LNCaP clone FGC (cell line): ENCODE data around the gene LIMCH1.

Source experiments
- DNase-seq: peaks from one replicate; pipeline ENCODE4 v3.0.0-alpha.2; 2011; ENCODE audit warnings: low read depth
- H3K4me3 ChIP-seq: 2 replicates; pipeline ENCODE4 v1.5.1; 2011; ENCODE audit warnings: mild to moderate bottlenecking, low read depth, low read length, control low read depth
- TF ChIP-seq, protein P1 (sequence below): IDR thresholded peaks from 2 replicates; pipeline ENCODE4 v1.5.1; 2012; ENCODE audit warnings: mild to moderate bottlenecking; ENCODE audit not compliant: control insufficient read depth, insufficient read depth; ENCODE audit errors: extremely low read depth

LIMCH1 gene

GRCh38 chr4:41514766-41515481 is 23.0 kb upstream of the LIMCH1 start:
- TF ChIP-seq, protein P1, sequence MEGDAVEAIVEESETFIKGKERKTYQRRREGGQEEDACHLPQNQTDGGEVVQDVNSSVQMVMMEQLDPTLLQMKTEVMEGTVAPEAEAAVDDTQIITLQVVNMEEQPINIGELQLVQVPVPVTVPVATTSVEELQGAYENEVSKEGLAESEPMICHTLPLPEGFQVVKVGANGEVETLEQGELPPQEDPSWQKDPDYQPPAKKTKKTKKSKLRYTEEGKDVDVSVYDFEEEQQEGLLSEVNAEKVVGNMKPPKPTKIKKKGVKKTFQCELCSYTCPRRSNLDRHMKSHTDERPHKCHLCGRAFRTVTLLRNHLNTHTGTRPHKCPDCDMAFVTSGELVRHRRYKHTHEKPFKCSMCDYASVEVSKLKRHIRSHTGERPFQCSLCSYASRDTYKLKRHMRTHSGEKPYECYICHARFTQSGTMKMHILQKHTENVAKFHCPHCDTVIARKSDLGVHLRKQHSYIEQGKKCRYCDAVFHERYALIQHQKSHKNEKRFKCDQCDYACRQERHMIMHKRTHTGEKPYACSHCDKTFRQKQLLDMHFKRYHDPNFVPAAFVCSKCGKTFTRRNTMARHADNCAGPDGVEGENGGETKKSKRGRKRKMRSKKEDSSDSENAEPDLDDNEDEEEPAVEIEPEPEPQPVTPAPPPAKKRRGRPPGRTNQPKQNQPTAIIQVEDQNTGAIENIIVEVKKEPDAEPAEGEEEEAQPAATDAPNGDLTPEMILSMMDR = no peak
- H3K4me3 ChIP-seq = no peak overlapping the region
- DNase-seq = no peak

GRCh38 chr4:41517121-41517520 is 20.8 kb upstream of the LIMCH1 start:
- no peak overlapping the region for H3K4me3 ChIP-seq
- TF ChIP-seq, protein P1 = no peak
- no peak for DNase-seq

DNA sequence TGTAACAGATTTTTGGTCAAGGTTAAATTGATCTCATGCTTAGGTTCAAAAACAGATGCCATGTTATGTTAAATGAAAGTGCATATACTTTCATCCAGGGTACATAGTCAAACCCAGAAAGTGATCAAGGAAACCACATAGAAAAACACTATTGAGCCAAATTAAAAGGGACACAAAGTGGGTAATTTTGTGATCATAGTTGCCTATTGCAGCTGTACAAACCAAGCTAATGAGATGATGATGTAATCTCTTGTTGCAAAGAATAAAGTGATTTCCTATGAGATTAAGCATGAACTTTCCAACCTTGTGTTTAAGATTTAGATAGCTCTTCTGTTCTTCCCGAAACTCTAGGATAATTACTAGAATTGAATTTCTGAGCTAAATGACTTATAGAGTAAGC is 20.2 kb upstream of the LIMCH1 start:
- TF ChIP-seq, protein P1 = no peak
- no peak overlapping the region for H3K4me3 ChIP-seq
- no peak for DNase-seq

DNA sequence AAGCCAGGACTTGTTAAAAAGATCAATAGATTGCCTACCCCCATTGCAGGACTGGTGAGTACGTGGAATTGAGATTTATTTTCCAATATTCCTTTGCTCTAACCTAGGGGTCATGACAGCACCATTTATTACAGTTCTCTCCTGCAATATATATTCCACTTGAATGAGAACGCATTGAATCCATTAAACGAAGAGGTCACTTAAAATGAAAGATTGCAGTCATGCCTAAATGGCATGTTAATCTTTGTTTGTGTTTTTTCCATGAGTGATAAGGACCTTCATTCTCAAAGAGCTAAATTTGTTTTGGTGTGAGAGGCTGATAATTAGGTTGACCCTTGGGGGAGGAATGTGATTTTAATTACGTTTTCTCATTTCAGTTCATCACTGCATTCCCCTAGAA is 13.5 kb upstream of the LIMCH1 start:
- DNase-seq = no peak
- TF ChIP-seq, protein P1 = no peak
- no peak overlapping the region for H3K4me3 ChIP-seq

- H3K4me3 ChIP-seq = no peak overlapping the region
- DNase-seq = no peak
- TF ChIP-seq, protein P1 = no peak
These were observed 12.8 kb upstream of the LIMCH1 start for GRCh38 chr4:41525129-41525528.

DNA sequence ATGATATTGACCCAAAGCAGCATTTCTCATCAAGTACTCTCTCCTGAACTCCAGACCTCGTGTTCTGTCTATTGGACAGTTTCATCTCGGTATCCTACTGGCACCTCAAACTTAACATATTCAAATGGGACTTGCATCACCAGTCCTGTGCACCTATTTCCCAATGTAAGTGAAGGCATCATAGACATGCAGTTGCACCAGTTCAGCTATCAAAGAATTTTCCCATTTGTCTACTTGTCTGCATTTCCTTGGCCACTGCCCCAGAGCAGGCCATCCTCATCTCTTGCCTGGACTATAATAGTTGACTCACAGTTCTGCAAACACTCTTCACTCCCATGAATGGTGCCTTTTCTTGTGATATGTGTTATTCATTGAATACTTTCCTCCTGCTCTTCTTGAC is 11.3 kb upstream of the LIMCH1 start:
- H3K4me3 ChIP-seq = no peak overlapping the region
- TF ChIP-seq, protein P1 = no peak
- DNase-seq = no peak
